ENCODE results near the gene LAMA3. TPM values are rescaled to one million over a fixed set of nuclear protein-coding genes. Genes with fewer than 3 reads are reported as not detected.
"Not testable (repeated sequence)": the region's sequence is repeated elsewhere in the genome, so short reads cannot be mapped to it uniquely, and the experiment has no call there.

Gene LAMA3
- total RNA-seq, 1 donor, result 8.3 TPM

DNA sequence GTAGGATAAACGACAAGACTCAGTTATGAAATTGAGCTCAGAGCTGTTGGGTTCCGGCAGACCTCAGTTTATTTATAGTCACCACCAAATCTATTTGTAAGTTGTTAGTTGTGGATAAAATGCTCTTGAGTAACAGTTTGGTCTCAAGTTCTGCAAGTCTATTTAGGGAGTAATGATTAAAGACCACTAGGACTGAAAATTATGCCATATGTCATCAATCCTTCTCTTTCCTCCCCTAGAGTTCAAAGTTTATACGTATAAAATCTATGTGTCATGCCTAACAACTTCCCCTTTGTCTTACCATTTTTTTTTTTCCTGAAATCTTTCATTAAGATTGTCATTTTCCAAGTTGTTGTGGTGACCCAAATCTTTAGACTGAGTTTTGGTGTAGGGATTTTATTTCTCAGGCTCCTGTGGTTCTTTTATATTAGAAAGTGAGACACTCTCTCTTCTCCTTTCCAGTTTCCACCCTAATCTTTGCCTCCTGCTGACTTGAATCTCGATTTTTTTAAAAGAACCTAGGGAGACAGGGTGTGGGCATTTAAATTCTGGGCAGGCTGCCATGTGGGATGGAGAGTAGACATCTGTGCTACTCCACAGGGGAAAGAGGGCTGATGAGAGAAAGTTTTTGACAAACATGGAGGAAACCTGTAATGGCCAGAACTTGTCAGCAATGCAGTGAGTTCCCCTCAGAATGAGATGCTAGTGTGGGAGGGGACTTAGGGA, 51.0 kb downstream of the LAMA3 start:
- no peaks in the 10 kb centered on the region for H3K27me3 ChIP-seq (ENCODE audit: insufficient read depth, low read length)
- TF ChIP-seq, protein P1, sequence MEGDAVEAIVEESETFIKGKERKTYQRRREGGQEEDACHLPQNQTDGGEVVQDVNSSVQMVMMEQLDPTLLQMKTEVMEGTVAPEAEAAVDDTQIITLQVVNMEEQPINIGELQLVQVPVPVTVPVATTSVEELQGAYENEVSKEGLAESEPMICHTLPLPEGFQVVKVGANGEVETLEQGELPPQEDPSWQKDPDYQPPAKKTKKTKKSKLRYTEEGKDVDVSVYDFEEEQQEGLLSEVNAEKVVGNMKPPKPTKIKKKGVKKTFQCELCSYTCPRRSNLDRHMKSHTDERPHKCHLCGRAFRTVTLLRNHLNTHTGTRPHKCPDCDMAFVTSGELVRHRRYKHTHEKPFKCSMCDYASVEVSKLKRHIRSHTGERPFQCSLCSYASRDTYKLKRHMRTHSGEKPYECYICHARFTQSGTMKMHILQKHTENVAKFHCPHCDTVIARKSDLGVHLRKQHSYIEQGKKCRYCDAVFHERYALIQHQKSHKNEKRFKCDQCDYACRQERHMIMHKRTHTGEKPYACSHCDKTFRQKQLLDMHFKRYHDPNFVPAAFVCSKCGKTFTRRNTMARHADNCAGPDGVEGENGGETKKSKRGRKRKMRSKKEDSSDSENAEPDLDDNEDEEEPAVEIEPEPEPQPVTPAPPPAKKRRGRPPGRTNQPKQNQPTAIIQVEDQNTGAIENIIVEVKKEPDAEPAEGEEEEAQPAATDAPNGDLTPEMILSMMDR (IDR thresholded peaks at IDR 0.05; ENCODE audit: extremely low read depth, low read depth, low read length), result no peak

GRCh38 chr18:23741967-23742366, 52.7 kb downstream of the LAMA3 start:
- DNase-seq (ENCODE audit: insufficient read length, low spot score, missing footprints); H3K27me3 ChIP-seq (ENCODE audit: insufficient read depth, low read length): not testable (repeated sequence)

More for the DNA sequence above, 51.0 kb downstream of the LAMA3 start:
- DNase-seq (ENCODE audit: insufficient read length, low spot score, missing footprints), result no peak
- Histone ChIP-seq H3K9me3 (ENCODE audit: low read depth, low read length) (no peaks in the 10 kb centered on the region), H3K79me2 (ENCODE audit: insufficient read depth, low read length) (no peaks in the 10 kb centered on the region), H3K4me2 (ENCODE audit: insufficient read depth, low read length) (no peak overlapping the region), H4K20me1 (ENCODE audit: insufficient read depth, low read length) (no peaks in the 10 kb centered on the region), H2AFZ (ENCODE audit: low read length) (no peak overlapping the region), H3K4me3 (ENCODE audit: insufficient read depth, low read length) (no peak overlapping the region), H3K27ac (ENCODE audit: low read depth, low read length) (no peak overlapping the region), H3K36me3 (ENCODE audit: insufficient read depth, low read length) (no peaks in the 10 kb centered on the region), H3K4me1 (ENCODE audit: insufficient read depth, low read length) (peaks cover 11% of the 10 kb centered on the region)

GRCh38 chr18:23743733-23744333, 54.6 kb downstream of the LAMA3 start:
- Histone ChIP-seq H4K20me1 (ENCODE audit: insufficient read depth, low read length) (no peaks in the 10 kb centered on the region), H3K79me2 (ENCODE audit: insufficient read depth, low read length) (no peaks in the 10 kb centered on the region), H3K4me3 (ENCODE audit: insufficient read depth, low read length) (no peak overlapping the region), H3K36me3 (ENCODE audit: insufficient read depth, low read length) (no peaks in the 10 kb centered on the region), H3K4me2 (ENCODE audit: insufficient read depth, low read length) (no peak overlapping the region), H3K4me1 (ENCODE audit: insufficient read depth, low read length) (peaks cover 8% of the 10 kb centered on the region), H2AFZ (ENCODE audit: low read length) (no peak overlapping the region), H3K27ac (ENCODE audit: low read depth, low read length) (no peak overlapping the region), H3K9me3 (ENCODE audit: low read depth, low read length) (no peaks in the 10 kb centered on the region), H3K27me3 (ENCODE audit: insufficient read depth, low read length) (no peaks in the 10 kb centered on the region)
- TF ChIP-seq, protein P1 (IDR thresholded peaks at IDR 0.05; ENCODE audit: extremely low read depth, low read depth, low read length), result no peak
- DNase-seq (ENCODE audit: insufficient read length, low spot score, missing footprints), result no peak

More at GRCh38 chr18:23741967-23742366, 52.7 kb downstream of the LAMA3 start:
- not testable (repeated sequence) for H3K9me3 ChIP-seq (ENCODE audit: low read depth, low read length); H2AFZ ChIP-seq (ENCODE audit: low read length); H3K4me2 ChIP-seq (ENCODE audit: insufficient read depth, low read length); H3K36me3 ChIP-seq (ENCODE audit: insufficient read depth, low read length); H3K4me3 ChIP-seq (ENCODE audit: insufficient read depth, low read length); H3K79me2 ChIP-seq (ENCODE audit: insufficient read depth, low read length); H4K20me1 ChIP-seq (ENCODE audit: insufficient read depth, low read length); H3K27ac ChIP-seq (ENCODE audit: low read depth, low read length); H3K4me1 ChIP-seq (ENCODE audit: insufficient read depth, low read length)

DNA sequence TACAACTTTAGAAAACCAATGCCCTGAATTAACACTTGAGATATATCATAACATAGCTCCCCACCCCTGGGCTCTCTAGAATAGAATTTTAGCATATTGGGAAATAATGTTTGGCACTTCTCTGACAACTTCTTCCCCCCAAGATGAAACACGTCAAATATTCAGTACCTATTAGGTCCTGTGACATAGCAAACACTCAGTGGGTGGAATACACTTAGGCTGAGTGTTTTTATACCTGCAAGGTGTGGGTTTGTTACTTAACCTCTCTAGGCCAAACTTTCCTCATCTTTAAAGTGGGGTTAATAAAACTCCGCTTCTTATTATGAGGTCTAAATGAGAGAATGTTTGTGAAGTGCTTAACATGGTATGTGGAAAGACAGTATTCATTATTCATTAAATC, 56.1 kb downstream of the LAMA3 start:
- Histone ChIP-seq H3K4me1 (ENCODE audit: insufficient read depth, low read length) (no peaks in the 10 kb centered on the region), H3K27me3 (ENCODE audit: insufficient read depth, low read length) (no peaks in the 10 kb centered on the region), H4K20me1 (ENCODE audit: insufficient read depth, low read length) (no peaks in the 10 kb centered on the region), H3K79me2 (ENCODE audit: insufficient read depth, low read length) (no peaks in the 10 kb centered on the region), H3K27ac (ENCODE audit: low read depth, low read length) (no peak overlapping the region), H3K9me3 (ENCODE audit: low read depth, low read length) (no peaks in the 10 kb centered on the region), H3K4me3 (ENCODE audit: insufficient read depth, low read length) (no peak overlapping the region), H2AFZ (ENCODE audit: low read length) (no peak overlapping the region), H3K4me2 (ENCODE audit: insufficient read depth, low read length) (no peak overlapping the region), H3K36me3 (ENCODE audit: insufficient read depth, low read length) (no peaks in the 10 kb centered on the region)
- no peak for DNase-seq (ENCODE audit: insufficient read length, low spot score, missing footprints)
- TF ChIP-seq, protein P1 (IDR thresholded peaks at IDR 0.05; ENCODE audit: extremely low read depth, low read depth, low read length), result no peak
